Measurements from ENCODE around the gene SHLD1. TPM values are rescaled to one million over a fixed set of nuclear protein-coding genes. Genes with fewer than 3 reads are reported as not detected.

Gene SHLD1
- total RNA-seq, 1 experiment from 2014 or later = 6.7 TPM

GRCh38 chr20:5729348-5729747 is 20.9 kb upstream of the SHLD1 start:
- no peak overlapping the region for H3K27ac ChIP-seq (ENCODE audit: insufficient read length, low read depth, low read length)
- no peak overlapping the region for H3K4ac ChIP-seq (ENCODE audit: low read depth, low read length)
- H2AK5ac ChIP-seq (ENCODE audit: insufficient read length, low read length) = no peak overlapping the region
- H3K56ac ChIP-seq (ENCODE audit: insufficient read length, low read depth, low read length) = no peak overlapping the region
- no peak overlapping the region for H2BK15ac ChIP-seq (ENCODE audit: low read depth, low read length)
- Mint-ChIP-seq H3K4me1 (no peaks in the 10 kb centered on the region), H3K4me3 (no peak overlapping the region), H3K36me3 (ENCODE audit: insufficient read depth in 1 of 3, low read depth in 3 of 3) (0 out of 7 replicates have a peak, but pooled peaks cover 0 to 4% (median 0%) of the 10 kb centered on the region in 3 experiments), H3K27ac (no peak overlapping the region; a peak in 1 of 7 replicates), H3K27me3 (ENCODE audit: low read depth) (peaks cover 4% of the 10 kb centered on the region), H3K9me3 (peaks cover 0 to 9% of the 10 kb centered on the region in 2 experiments; a peak in 2 of 5 replicates)
- TF ChIP-seq CTCF (conservative IDR thresholded peaks at IDR 0.05) = no peak
- H3K79me2 ChIP-seq (ENCODE audit: insufficient read depth, low read length) = no peaks in the 10 kb centered on the region
- no peak overlapping the region for H4K5ac ChIP-seq (ENCODE audit: insufficient read length, low read depth, low read length)
- H3K9ac ChIP-seq (ENCODE audit: extremely low read depth, insufficient read length, low read length) = no peak overlapping the region
- H4K20me1 ChIP-seq (ENCODE audit: control insufficient read depth, insufficient read depth, insufficient read length) = no peaks in the 10 kb centered on the region
- H3K9me3 ChIP-seq (ENCODE audit: control insufficient read depth, low read depth, low read length) = no peaks in the 10 kb centered on the region
- no peak overlapping the region for H3K23ac ChIP-seq (ENCODE audit: insufficient read length, low read depth, low read length)
- H2BK120ac ChIP-seq (ENCODE audit: low read depth, low read length, poor library complexity, severe bottlenecking) = no peak overlapping the region
- DNase-seq = no peak
- H4K8ac ChIP-seq (replicated peaks; ENCODE audit: insufficient read length, low read depth, low read length) = no peak overlapping the region
- H2BK20ac ChIP-seq (ENCODE audit: low read depth, low read length, poor library complexity, severe bottlenecking) = no peak overlapping the region
- no peaks in the 10 kb centered on the region for H3K23me2 ChIP-seq (ENCODE audit: insufficient read length, low read depth, low read length, poor library complexity, severe bottlenecking)
- no peak overlapping the region for H4K91ac ChIP-seq (ENCODE audit: insufficient read length, low read depth, low read length)
- H2AFZ ChIP-seq (ENCODE audit: low read length) = no peak overlapping the region
- no peak overlapping the region for H3K18ac ChIP-seq (ENCODE audit: insufficient read length, low read depth, low read length)
- no peaks in the 10 kb centered on the region for H3K27me3 ChIP-seq (ENCODE audit: insufficient read depth, low read length)
- no peak overlapping the region for H3K14ac ChIP-seq (ENCODE audit: insufficient read depth, low read length)
- H2BK12ac ChIP-seq (ENCODE audit: insufficient read length, low read depth, low read length) = no peak overlapping the region
- H2BK5ac ChIP-seq (ENCODE audit: insufficient read length, low read length) = no peak overlapping the region
- no peak overlapping the region for H3K4me2 ChIP-seq (ENCODE audit: insufficient read depth, insufficient read length, low read length)
- no CpG with 5 or more reads among the region's 2 CpGs for whole genome bisulfite sequencing (ENCODE audit: extremely low coverage, insufficient read length, low lambda C conversion rate)
- H3T11ph ChIP-seq (ENCODE audit: low read length) = no peak overlapping the region
- no peaks in the 10 kb centered on the region for H3K79me1 ChIP-seq (ENCODE audit: insufficient read depth, low read depth, low read length, poor library complexity, severe bottlenecking)
- no peaks in the 10 kb centered on the region for H3K4me1 ChIP-seq (ENCODE audit: insufficient read depth, low read length)

Measured in H9 (cell line).